GM21723 (cell line): ENCODE data around the gene RBPJ.
A peak's percentile ranks its signal among the peaks of the same experiment; 100 is the strongest.
"Not testable (repeated sequence)": the region's sequence is repeated elsewhere in the genome, so short reads cannot be mapped to it uniquely, and the experiment has no call there.

Source experiments
- ATAC-seq: cut with Tn5 transposase; IDR thresholded peaks from one replicate; pipeline ENCODE4 v1.9.1; 2021; ENCODE audit warnings: mild to moderate bottlenecking, moderate library complexity; ENCODE audit not compliant: unreplicated experiment

RBPJ gene

DNA sequence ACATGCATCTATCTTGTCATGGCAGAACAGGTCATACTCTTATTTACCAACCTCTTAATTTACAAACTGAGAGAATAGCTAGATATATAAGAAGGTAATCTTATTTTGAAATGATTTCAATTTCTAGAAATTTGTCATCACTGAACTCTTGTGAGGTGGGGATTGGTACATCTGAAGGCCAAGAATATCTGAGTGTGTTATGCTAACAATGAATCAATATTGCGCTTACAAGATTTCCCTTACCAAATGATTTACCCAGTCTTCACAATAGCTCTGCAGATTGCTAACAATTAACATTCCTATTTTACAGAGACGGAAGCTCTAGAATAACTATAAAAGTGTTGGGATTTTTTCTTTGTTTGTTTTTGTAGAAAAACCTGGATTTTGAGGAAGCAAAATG, 48.3 kb downstream of the RBPJ start:
- no peak for ATAC-seq

DNA sequence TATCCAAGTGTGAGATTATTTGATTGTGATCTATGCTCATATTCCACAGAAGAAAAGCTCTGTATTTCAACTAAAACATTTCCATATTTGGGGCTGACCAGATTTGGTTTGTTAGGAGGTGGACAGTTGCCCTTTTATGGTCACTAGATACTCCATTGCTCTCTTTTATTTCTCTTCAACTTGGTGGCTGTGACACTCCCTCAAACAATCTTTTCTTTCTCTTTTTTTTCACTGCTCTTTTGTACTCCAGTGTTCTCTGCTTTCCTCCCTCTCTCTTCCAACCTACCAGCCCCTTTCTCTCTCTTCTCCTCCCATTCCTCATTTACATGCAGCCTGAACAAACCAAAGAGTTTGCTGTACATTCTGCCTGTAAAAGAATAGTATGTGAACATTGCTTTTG, 48.8 kb downstream of the RBPJ start:
- ATAC-seq = no peak

DNA sequence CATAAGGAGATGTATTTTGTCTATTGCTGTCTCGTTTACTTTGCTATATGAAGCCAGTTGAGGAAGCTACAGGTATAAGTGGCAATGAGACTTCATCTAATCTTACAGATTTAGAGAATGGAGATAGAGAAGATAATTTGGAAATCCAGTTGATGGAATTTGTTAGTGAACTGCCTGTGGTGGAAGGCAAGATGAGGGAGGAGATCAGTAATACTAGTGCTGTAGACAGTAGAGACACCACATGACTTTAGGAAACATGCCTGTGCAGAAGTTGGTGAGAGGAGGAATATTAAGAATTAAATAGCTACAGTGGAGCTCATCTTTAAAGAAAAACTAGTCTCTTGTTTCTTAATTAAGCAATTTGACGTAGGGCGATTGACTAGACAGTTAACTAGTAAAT, 51.3 kb downstream of the RBPJ start:
- ATAC-seq = no peak

DNA sequence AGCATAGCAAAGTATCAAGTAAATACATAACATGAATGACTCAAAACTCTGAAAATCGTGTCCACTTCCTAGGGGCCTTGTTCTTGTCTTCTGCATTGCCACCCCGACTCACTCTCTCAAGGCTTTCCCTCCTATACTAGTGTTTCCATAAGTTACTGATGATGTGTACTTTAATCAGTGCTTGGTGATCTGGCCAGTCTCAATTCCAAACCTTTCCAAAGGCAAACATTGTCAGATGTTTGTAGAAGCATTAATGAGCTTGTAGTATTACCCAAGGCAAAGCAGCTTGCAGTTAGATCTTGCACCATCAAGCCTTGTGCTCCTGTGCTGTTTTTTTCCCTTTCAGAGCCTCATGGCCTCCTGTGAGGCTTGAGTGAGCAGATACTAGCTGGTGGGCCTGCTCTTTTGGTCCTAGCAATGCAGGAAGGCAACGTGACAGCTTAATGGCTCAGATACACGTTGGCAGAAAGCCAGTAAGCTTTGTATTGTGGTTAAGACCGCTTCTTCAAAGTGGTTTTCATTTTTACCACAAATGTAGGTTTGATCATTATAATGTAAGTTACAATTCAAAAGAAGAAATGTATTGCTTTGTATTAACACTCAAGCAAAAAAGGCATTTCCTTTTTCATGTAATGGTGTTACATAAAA, 51.8 kb downstream of the RBPJ start:
- peak; percentile 91 for ATAC-seq

DNA sequence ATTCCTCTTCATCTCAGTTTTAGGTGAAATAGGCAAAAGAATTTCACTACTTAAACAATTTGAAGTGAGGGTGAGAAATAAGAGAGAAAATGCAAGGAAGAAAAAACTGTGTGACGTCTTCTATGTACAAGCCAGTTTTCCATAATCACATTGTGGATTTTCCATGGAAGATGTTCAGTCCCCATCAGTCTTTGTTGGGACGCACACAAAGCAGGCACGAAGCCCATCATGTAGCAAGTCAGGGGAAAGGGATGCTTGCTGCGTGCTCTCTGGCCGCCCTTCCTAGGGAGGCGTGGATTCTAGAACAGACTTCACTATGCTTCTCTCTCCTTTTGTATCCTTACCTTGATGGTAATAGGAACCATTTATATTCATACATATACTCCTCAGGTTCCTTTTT, 54.7 kb downstream of the RBPJ start:
- ATAC-seq = no peak

DNA sequence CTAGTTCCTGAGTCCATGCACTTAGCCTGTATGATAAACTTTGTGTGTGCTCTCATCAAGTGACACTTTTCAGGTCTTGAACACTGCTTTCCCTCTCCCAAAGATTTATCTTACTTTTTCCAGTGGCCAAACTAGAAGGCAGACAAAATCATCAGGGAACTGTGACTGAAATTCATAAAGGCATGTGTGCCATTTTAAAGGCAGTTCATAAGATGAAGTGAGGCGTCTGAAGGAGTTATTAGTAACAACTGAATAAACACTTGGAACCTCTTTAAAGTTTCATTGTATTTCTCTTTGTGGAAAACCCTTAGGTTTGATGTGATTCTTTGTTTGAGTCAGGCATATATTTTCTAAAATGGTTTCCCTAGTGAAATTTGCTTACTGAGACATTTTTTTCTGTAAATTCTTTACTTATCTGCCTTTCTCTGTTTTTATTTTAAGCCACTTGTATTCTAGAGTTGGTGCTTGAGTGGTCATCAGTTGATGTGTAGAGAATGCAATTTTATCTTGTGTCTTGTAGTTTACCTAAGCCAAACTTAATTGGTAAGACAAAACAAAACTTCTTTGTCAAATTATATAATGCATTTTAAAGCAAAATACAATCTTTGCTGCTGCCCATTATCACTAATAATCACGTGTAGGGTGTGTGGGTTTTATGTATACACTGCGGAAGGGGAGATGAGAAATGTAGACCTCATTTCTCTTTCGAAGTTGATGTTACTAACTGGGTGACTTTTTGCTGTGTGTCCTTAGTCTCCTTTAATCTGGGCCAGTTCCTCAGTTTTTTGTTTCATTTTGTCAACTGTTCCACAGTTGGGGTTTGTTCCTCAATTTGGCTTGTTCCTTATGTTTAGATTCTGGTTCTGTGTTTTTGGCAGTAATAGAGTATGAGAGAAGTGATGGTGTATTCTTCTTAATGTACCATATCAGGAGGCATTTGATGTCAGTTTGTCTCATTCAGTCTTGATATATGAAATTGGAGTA, 56.8 kb downstream of the RBPJ start:
- no peak for ATAC-seq

DNA sequence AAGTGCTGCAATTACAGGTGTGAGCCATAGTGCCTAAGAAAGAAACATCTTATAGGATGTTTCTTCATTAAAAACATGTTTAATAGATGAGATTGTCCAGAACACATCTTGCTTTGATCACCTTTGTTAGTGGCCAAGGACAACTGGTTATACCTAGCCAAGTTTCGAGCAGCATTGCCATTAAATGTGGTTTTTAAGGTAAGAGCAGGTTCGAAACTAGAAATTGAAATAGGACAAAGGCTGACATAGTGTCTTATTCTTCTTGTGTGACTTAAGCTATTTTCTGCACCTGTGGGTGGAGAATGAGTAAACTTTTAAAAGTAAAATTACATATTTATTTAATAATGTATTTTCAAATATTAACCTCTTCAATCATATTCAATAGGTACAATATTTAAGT, 59.0 kb downstream of the RBPJ start:
- ATAC-seq = no peak

DNA sequence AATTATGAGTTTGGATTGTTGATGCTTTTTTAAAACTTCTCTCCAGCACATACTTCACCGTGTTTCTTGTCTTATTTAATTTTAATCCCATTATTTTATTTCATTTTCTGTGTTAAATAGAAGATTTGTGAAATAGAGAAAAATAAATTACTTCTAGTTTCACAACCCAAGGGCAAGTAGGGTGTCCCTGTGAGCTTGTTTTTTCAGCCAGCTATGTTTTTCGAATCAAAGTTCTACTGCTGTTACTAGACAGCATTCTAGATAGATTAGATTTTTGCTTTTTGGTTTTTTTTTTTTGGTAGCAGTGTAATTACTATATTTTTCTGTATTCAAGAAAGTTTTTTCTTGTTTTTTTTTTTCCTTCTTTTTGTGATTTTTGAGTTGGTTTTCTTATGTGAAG, 59.9 kb downstream of the RBPJ start:
- ATAC-seq = no peak

DNA sequence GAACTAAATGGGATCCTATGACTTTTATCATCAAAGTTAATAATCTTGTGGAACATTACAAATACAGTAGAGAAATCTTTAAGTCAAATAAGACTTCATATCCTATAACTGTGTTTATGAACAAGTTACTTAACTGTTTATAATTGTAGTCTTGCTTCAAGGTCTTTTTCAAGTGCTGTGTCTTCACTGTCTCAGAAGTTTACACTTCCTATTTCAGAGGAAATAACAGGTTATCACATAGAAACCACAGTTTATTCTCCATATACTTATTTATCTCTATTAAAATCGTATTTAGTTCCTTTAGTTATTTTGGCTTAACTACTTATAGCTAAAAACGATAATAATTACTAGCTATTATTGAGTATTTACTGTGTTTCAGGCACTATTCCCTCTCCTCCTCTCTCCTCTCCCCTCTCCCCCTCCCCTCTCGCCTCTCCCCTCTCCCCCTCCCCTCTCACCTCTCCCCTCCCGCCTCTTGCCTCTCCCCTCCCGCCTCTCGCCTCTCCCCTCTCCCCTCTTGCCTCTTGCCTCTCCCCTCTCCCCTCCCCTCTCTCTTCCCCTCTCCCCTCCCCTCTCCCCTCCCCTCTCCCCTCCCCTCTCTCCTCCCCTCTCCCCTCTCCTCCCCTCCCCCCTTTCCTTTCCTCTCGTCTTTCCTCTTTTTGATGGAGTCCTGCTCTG, 63.7 kb downstream of the RBPJ start:
- ATAC-seq = no peak

DNA sequence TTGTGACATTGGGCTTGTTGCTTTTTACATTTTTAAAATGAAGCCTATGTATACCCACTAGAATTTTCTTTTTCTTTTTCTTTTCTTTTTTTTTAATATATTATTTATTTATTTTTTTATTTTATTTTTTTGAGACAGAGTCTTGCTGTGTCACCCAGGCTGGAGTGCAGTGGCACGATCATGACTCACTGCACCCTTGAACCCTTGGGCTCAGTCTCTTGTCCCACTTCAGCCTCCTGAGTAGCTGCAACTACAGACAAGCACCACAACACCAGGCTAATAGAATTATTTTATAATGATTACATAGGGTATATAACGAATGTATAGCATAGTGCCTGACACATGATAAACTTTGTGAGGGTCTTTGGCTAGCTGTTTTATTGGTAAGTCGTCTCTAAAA, 64.9 kb downstream of the RBPJ start:
- ATAC-seq = no peak

DNA sequence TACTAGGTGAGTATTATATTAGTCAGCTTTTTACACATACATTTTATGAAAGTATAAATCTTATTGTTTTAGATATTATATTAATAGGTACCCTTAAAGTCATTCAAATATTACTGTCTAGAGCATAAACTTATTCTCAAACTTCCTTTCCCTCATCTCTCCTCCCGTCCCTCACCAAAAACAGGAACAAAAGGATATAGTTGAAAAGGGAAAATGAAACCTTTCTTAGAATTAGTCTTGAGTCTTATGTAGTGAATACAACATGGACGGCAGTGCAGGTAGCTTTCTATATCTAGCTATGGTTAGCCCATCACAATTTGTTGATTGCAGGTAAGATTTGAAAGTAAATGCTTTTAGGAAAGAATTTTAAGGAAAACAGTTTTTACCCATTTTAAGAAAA, 65.6 kb downstream of the RBPJ start:
- no peak for ATAC-seq

DNA sequence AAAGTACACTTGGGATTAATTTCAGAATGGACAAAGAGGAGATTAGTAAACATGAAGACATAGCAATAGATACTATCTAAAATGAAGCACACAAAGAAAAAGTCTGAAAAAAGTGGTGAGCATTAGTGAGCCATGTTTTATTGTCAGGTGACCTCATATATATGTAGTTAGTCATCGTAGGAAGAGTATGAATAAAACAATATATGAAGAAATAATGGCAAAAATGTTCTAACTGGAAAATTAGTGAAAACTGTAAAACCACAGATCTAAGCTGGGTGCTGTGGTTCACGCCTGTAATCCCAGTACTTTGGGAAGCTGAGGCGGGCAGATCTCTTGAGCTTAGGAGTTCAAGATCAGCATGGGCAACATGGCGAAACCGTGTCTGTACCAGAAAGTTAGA, 67.9 kb downstream of the RBPJ start:
- ATAC-seq = no peak

DNA sequence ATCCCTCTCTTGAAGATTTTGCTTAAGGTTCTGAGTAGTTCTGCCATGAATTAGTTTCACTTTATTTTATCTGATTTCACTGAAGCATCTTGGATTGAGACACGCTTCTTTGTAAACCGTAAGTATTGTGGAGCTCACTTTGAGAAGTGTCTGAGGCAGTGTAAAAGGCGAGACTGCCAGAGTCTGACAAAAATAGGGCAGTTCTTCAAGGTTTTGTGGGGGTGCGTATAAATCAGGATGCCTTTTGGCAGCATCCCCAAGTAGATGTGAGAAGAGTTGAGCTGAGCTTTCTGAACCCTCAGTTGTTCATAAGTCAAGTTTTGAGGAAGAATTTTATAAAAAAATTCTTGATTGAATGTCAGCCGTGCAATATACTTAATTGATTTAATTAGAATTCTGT, 76.3 kb downstream of the RBPJ start:
- ATAC-seq = no peak

DNA sequence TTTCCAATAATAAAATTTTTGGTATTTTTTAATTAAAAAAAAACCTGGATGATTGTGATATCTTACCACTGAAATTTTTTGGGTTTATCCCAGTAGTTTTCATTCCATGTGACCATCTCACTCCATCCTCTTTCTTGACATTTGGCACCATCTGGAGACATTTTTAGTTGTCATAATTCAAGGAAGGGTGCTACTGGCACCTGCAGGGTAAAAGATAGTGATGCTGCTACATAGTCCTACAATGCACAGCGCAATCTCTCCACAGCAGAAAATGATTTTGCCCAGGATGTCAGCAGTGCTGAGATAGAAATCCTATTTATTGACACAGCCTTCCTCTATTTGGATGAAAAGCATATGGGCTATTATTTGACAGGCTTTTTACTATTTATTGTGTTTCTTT, 79.3 kb downstream of the RBPJ start:
- ATAC-seq = no peak

DNA sequence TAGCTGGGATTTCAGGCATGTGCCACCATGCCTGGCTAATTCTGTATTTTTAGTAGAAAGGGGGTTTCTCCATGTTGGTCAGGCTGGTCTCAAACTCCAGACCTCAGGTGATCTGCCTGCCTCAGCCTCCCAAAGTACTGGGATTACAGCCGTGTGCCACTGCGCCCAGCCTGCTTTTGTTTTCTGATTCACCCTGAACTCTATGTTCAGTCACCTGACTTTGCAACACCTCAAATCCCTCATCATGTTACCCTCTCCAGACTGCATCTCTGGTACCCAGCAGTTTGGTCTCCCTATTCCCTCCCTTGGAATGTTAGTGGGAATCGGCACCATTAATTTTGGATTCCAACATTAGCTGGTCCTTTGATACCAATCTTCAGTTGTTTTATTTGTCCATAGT, 81.2 kb downstream of the RBPJ start:
- ATAC-seq = not testable (repeated sequence)

DNA sequence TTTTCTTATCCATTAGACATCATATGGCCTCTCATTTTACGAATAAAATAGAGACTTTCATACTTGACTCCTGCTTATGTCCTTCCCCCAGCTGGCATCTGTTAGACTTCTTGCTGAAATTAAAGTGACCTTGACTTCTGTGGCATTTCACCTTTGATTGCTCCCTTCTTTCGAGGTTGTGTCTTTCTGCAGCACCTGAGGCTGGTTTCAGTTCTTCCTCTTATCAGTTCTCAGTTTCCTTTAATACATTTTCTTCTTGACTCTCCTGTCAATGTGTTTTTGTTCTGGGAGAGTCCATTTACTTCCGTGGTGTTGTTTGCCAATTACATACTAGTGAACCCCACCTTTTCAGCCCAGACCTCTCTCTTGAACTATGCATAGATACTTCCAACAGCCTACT, 81.6 kb downstream of the RBPJ start:
- ATAC-seq = peak; percentile 69

DNA sequence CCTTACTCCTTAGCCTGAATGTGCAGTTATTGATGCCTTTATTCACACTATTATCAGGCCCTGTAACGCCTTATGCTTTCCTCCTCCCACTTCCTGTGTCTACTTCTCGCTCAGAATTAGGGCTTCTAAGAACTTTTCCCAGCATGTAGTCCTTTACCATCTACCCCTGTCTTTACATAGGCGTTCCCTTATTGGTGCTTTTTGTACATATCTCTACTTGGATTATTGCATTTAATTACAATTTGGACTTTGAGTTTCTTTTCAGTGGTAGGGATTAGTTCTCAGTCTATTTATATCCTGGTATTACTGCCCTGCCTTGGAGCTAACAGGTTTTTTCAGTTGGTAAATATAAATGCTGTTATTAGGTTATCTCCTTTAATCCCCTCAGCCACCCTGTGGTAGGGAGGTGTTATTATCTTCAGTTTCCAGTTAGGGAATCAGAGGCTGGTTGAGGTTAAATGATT, 84.0 kb downstream of the RBPJ start:
- no peak for ATAC-seq

DNA sequence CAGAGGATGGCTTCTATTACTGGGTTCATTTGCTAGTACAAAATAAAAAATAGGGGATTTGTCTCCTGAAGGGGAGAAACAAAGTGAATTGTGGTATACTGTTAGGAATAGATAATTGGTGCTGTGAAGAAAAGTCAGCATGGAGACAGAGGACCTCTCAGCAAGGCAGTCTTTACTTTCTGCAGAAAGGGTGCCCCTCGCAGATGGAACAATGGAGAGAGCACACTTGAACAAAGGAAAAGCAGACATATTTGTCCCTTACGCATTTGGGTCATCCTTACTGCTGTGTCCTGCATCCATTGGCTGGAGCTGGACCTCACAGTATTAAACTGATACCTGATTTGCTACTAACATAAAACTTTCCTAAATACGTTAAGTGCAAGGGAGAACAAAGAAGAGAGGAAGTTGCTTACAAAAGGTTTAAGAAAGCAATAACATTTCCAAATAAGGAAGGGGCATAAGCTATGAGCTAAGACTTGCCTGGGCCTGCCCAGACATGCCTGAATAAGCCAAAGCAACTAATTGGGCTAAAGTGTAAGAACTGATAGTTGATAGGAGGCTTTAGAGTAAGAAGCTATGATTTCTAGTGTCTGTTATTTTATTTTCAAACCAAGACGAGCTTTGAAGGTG, 85.6 kb downstream of the RBPJ start:
- no peak for ATAC-seq

DNA sequence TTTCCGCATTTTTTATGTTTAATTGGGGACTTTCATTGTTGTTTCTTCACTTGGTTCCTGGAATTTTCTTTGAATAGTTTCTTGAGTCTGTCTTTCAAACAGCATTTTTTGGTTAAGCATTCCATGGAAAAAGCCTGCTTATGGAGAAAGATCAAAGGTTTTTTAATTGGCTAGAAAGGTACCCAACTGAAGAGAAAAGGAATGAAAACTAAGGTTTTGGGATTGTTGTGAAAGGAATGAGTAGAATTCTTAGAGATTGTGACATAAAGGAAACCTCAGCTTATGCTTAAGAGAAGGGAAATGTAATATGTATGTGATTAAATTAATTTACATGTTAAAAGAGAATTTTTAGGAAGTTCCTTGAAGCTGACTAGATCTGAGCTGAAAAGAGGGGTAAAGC, 86.7 kb downstream of the RBPJ start:
- ATAC-seq = no peak

DNA sequence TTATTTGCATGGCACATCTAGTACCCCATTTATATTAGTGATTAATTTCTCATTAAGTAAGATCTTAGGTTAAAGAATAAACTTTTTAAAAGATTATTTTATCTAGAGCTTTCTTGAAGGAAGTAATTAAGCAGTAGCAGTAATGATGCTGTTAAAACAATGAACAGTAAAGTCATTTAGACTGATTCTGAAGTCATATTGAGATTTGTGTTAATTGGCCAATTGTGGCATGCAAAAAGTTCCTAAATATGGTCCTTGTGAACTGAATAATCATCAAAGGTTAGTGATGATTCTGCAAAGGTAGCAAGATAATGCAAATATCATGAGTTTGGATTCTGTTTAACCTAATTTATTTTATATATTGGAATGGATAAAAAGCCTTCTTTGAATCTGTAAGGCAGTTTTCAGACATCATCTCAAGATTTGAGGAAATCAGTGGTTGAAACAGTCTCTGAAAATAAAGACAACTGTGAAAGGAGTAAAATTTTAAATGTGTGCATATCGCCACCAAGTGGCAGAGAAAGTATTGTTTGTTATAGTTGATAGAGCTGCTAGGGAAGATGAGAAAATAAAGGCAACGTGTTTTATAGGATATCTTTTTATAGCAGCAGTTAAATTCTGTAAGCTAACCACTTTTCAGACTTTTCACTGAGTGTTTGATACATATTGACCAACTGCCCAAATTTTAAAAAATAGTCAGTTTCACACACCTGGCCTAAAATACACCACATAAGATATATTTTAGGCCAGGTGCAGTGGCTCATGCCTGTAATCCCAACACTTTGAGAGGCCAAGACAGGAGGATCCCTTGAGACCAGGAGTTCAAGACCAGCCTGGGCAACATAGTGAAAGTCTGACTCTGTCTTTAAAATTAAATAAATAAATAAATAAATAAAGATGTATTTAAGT, 89.8 kb downstream of the RBPJ start:
- ATAC-seq = peak; percentile 80
